NCI-H1048 (cell line): ENCODE data around the gene DNLZ.

Experiments
- DNase-seq: peaks from one replicate; lab custom pipeline; 2025; lab: John Stamatoyannopoulos, UW

The DNLZ gene

GRCh38 chr9:136316896-136317676 is 46.5 kb downstream of the DNLZ start:
- no peak for DNase-seq

GRCh38 chr9:136316271-136316751 is 47.2 kb downstream of the DNLZ start:
- no peak for DNase-seq

- no peak for DNase-seq
These were observed 48.6 kb downstream of the DNLZ start for GRCh38 chr9:136314944-136315343.

- no peak for DNase-seq
These were observed 49.5 kb downstream of the DNLZ start for GRCh38 chr9:136314056-136314416.

GRCh38 chr9:136313111-136314055 is 50.2 kb downstream of the DNLZ start:
- no peak for DNase-seq

GRCh38 chr9:136312436-136312835 is 51.1 kb downstream of the DNLZ start:
- DNase-seq, result no peak

GRCh38 chr9:136312009-136312375 is 51.6 kb downstream of the DNLZ start:
- DNase-seq, result no peak

- DNase-seq, result no peak
These were observed 52.2 kb downstream of the DNLZ start for GRCh38 chr9:136311051-136312008.

GRCh38 chr9:136310273-136311030 is 53.1 kb downstream of the DNLZ start:
- no peak for DNase-seq

GRCh38 chr9:136309806-136310220 is 53.7 kb downstream of the DNLZ start:
- no peak for DNase-seq
